Retinal pigment epithelial cell (primary cell): Measurements from ENCODE around the gene PRDM16.

Experiments used
- DNase-seq: peaks from one replicate; pipeline ENCODE4 v3.0.0-alpha.2; 2010; ENCODE audit warnings: low read depth
- H3K4me3 ChIP-seq: 2 replicates; pipeline ENCODE4 v1.5.1; 2011; ENCODE audit warnings: mild to moderate bottlenecking, low read length, control low read depth, moderate library complexity
- TF ChIP-seq, protein P1 (sequence below): conservative IDR thresholded peaks from 2 replicates; pipeline ENCODE4 v1.5.1; 2011; ENCODE audit warnings: low read depth, low read length, control low read depth, inconsistent platforms

The PRDM16 gene

GRCh38 chr1:3171761-3172160 is 102.8 kb downstream of the PRDM16 start:
- DNase-seq: no peak
- H3K4me3 ChIP-seq: no peak overlapping the region
- TF ChIP-seq, protein P1, sequence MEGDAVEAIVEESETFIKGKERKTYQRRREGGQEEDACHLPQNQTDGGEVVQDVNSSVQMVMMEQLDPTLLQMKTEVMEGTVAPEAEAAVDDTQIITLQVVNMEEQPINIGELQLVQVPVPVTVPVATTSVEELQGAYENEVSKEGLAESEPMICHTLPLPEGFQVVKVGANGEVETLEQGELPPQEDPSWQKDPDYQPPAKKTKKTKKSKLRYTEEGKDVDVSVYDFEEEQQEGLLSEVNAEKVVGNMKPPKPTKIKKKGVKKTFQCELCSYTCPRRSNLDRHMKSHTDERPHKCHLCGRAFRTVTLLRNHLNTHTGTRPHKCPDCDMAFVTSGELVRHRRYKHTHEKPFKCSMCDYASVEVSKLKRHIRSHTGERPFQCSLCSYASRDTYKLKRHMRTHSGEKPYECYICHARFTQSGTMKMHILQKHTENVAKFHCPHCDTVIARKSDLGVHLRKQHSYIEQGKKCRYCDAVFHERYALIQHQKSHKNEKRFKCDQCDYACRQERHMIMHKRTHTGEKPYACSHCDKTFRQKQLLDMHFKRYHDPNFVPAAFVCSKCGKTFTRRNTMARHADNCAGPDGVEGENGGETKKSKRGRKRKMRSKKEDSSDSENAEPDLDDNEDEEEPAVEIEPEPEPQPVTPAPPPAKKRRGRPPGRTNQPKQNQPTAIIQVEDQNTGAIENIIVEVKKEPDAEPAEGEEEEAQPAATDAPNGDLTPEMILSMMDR: no peak

DNA sequence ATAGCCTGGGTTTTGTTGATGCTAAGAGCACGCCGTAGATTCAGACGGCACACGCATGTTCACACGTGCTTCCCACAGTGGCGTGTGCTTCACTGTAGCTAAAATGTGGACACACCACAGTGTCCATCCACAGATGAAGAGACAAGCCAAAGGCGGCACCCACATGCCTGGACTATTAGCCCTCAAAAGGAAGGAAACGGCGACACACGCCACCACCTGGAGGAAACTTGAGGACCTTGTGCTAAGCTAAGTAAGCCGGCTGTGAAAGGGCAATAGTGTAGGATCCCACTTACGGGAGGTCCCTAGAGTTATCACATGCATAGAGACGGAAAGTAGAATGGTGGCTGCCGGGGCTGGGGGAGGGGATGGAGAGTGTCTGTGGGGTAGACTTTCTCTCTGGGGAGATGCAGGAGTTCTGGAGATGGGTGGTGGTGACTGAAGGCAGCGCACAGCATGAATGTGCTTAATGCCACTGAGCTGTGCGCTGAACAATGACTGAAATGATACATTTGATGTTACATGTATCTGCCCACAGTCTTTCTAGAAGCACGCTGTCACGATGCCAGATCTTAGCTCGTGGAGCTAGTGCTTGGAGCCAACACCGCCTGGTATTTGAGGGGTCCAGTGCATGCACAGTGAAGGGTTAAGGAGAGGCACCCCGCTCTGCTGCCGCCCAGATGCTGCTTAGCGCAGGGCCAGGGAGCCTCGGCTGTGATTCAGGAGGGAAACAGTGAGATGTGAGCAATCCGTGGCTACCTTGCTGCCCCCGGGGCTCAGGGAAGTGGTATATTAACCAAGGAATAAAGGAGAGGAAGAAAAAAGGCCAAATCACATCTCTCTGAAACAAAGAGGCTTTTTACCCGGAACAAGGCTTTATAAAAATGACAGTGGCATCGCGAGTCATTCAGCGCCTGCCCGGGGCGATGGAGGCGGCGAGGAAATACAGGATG is 103.7 kb downstream of the PRDM16 start:
- no peak overlapping the region for H3K4me3 ChIP-seq
- DNase-seq: no peak
- TF ChIP-seq, protein P1: peak; percentile 13

- no peak overlapping the region for H3K4me3 ChIP-seq
- TF ChIP-seq, protein P1: no peak
- no peak for DNase-seq
Observed at GRCh38 chr1:3173381-3173980, 104.5 kb downstream of the PRDM16 start.

DNA sequence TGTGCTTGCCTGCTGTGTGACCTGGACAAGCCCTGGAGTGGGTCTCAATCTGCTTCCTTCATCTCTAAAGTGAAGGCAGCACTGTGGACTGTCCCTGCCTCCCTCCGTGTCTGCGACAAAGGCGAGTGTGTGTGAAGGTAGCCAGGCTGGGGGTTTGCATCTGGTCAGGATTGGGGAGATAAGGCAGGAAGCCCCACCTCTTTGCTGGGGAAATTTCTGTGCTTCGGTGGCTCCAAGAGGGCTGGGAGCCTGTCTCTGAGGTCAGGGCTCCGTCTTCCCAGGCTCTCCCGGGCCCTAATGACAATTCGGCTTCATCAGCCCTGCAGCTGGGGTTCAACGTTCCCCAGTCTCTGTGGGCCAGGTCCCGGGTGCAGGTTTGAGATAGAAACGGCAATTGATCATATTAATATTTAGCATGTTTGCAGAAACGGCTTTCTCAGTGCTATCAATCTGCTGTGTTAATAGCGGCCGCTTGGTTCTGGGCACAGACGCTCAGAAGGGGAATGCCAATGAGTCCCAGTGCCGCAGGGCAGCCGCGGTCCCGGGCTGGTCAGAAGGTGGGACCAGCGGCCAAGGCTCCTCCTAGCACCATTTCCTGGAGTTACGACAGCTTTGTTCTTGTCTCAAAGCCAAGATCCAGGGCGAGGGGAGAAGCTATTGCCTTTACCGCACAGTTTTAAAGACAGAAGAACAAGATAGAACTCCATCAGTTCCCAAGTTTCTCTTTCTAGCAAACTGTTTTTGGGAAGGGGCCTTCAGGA is 105.7 kb downstream of the PRDM16 start:
- no peak overlapping the region for H3K4me3 ChIP-seq
- TF ChIP-seq, protein P1: no peak
- peak; percentile 54 for DNase-seq

GRCh38 chr1:3175486-3175885 is 106.5 kb downstream of the PRDM16 start:
- no peak overlapping the region for H3K4me3 ChIP-seq
- TF ChIP-seq, protein P1: no peak
- DNase-seq: no peak

- DNase-seq: no peak
- TF ChIP-seq, protein P1: no peak
- H3K4me3 ChIP-seq: no peak overlapping the region
Observed at GRCh38 chr1:3176028-3176427, 107.0 kb downstream of the PRDM16 start.
